OCI-LY1 (cell line): ENCODE results near the gene OPHN1.

ENCODE experiments used
- H2AFZ ChIP-seq: fragments of 200-600 bp; sonication (generic), shearing (Covaris generic); 2 replicates; pipeline ENCODE4 v1.6.0; 2014; ENCODE audit warnings: antibody characterized with exemption, mild to moderate bottlenecking, low read length
- H3F3A ChIP-seq: fragments of 200-600 bp; sonication (generic), shearing (Covaris generic); 2 replicates; pipeline ENCODE4 v1.6.0; 2014; ENCODE audit warnings: mild to moderate bottlenecking, antibody characterized with exemption, low read length, moderate library complexity; ENCODE audit not compliant: insufficient read depth
- H3K27ac ChIP-seq: fragments of 200-600 bp; sonication (generic); 2 replicates; pipeline ENCODE4 v1.5.1; 2014; ENCODE audit warnings: low read length, mixed run types, mild to moderate bottlenecking, low read depth; ENCODE audit not compliant: poor library complexity, severe bottlenecking
- H3K27me3 ChIP-seq: fragments of 200-600 bp; sonication (generic); 2 replicates; pipeline ENCODE4 v1.6.0; 2014; ENCODE audit warnings: antibody characterized with exemption, mild to moderate bottlenecking, low read length, moderate library complexity; ENCODE audit not compliant: insufficient read depth
- H3K36me3 ChIP-seq: fragments of 200-600 bp; sonication (generic); 2 replicates; pipeline ENCODE4 v1.6.1; 2014; ENCODE audit warnings: mild to moderate bottlenecking, antibody characterized with exemption, low read length, moderate library complexity, mixed read lengths; ENCODE audit not compliant: insufficient read depth
- H3K4me1 ChIP-seq: fragments of 200-600 bp; sonication (generic); 2 replicates; pipeline ENCODE4 v1.5.1; 2014; ENCODE audit warnings: mild to moderate bottlenecking, low read length, moderate library complexity; ENCODE audit not compliant: insufficient read depth, severe bottlenecking
- H3K4me2 ChIP-seq: fragments of 200-600 bp; sonication (generic), shearing (Covaris generic); 2 replicates; pipeline ENCODE4 v1.6.1; 2014; ENCODE audit warnings: low read length
- H3K4me3 ChIP-seq: fragments of 200-600 bp; sonication (generic); 2 replicates; pipeline ENCODE4 v1.5.1; 2014; ENCODE audit warnings: low read length, low read depth, mild to moderate bottlenecking, mixed read lengths; ENCODE audit not compliant: poor library complexity, severe bottlenecking
- H3K79me2 ChIP-seq: fragments of 200-600 bp; shearing (Covaris generic); 2 replicates; pipeline ENCODE4 v1.6.1; 2016; ENCODE audit warnings: mixed run types, low read length, mixed read lengths; ENCODE audit not compliant: insufficient read depth
- H3K9ac ChIP-seq: fragments of 200-600 bp; sonication (generic), shearing (Covaris generic); 2 replicates; pipeline ENCODE4 v1.6.1; 2014; ENCODE audit warnings: mild to moderate bottlenecking, low read length, mixed read lengths
- H3K9me2 ChIP-seq: fragments of 200-600 bp; sonication (generic), shearing (Covaris generic); 2 replicates; pipeline ENCODE4 v1.6.1; 2014; ENCODE audit warnings: low read depth, mild to moderate bottlenecking, low read length, mixed read lengths
- H3K9me3 ChIP-seq: fragments of 200-600 bp; shearing (Covaris generic); 2 replicates; pipeline ENCODE4 v1.6.1; 2014; ENCODE audit warnings: low read length, mixed read lengths
- H4K20me1 ChIP-seq: fragments of 200-600 bp; sonication (generic), shearing (Covaris generic); 2 replicates; pipeline ENCODE4 v1.6.0; 2016; ENCODE audit warnings: mild to moderate bottlenecking, low read length; ENCODE audit not compliant: insufficient read depth
- CTCF ChIP-seq: fragments of 200-600 bp; sonication (generic), shearing (Covaris generic); IDR thresholded peaks from 2 replicates; pipeline ENCODE4 v1.5.1; 2017; ENCODE audit warnings: mild to moderate bottlenecking, antibody characterized with exemption, low read length, moderate library complexity, mixed read lengths
- EZH2 ChIP-seq: fragments of 200-600 bp; sonication (generic), shearing (Covaris generic); IDR thresholded peaks from 2 replicates; pipeline ENCODE4 v1.8.0; 2017; ENCODE audit warnings: borderline replicate concordance, mixed run types, mild to moderate bottlenecking, antibody characterized with exemption, low read length, moderate library complexity, mixed read lengths

OPHN1 gene

GRCh38 chrX:68261060-68261672 is 172.1 kb downstream of the OPHN1 start:
- Histone ChIP-seq H2AFZ (no peak overlapping the region), H3K36me3 (no peaks in the 10 kb centered on the region), H4K20me1 (no peaks in the 10 kb centered on the region), H3F3A (no peaks in the 10 kb centered on the region), H3K27me3 (no peaks in the 10 kb centered on the region), H3K9me2 (no peaks in the 10 kb centered on the region), H3K9ac (no peak overlapping the region), H3K4me1 (no peaks in the 10 kb centered on the region), H3K27ac (no peak overlapping the region), H3K4me3 (no peak overlapping the region), H3K79me2 (no peaks in the 10 kb centered on the region), H3K9me3 (no peaks in the 10 kb centered on the region), H3K4me2 (no peak overlapping the region)
- TF ChIP-seq CTCF: no peak
- TF ChIP-seq EZH2: no peak

- no peaks in the 10 kb centered on the region for H3K9me2 ChIP-seq
- H3K27me3 ChIP-seq: no peaks in the 10 kb centered on the region
- no peaks in the 10 kb centered on the region for H3K9me3 ChIP-seq
- no peaks in the 10 kb centered on the region for H3F3A ChIP-seq
- no peaks in the 10 kb centered on the region for H3K36me3 ChIP-seq
- H3K4me1 ChIP-seq: no peaks in the 10 kb centered on the region
- H3K9ac ChIP-seq: no peak overlapping the region
- no peak overlapping the region for H3K4me2 ChIP-seq
- no peaks in the 10 kb centered on the region for H3K79me2 ChIP-seq
- H3K4me3 ChIP-seq: no peak overlapping the region
- H4K20me1 ChIP-seq: no peaks in the 10 kb centered on the region
- TF ChIP-seq CTCF (no peak), EZH2 (no peak)
- no peak overlapping the region for H3K27ac ChIP-seq
- no peak overlapping the region for H2AFZ ChIP-seq
Observed at GRCh38 chrX:68256990-68257389, 176.3 kb downstream of the OPHN1 start.

GRCh38 chrX:68254738-68255645 is 178.3 kb downstream of the OPHN1 start:
- Histone ChIP-seq H4K20me1 (no peaks in the 10 kb centered on the region), H3K27ac (no peak overlapping the region)

More at GRCh38 chrX:68254738-68255645, 178.3 kb downstream of the OPHN1 start:
- Histone ChIP-seq H3K4me2 (no peak overlapping the region), H3K27me3 (no peaks in the 10 kb centered on the region), H2AFZ (no peak overlapping the region), H3K9me3 (no peaks in the 10 kb centered on the region), H3K9me2 (no peaks in the 10 kb centered on the region), H3K9ac (no peak overlapping the region), H3K36me3 (no peaks in the 10 kb centered on the region), H3K4me1 (no peaks in the 10 kb centered on the region), H3K4me3 (no peak overlapping the region), H3F3A (no peaks in the 10 kb centered on the region), H3K79me2 (no peaks in the 10 kb centered on the region)
- TF ChIP-seq EZH2: no peak
- no peak for TF ChIP-seq CTCF
